WTC11 (cell line): ENCODE results near the gene GPC6. TPM values are rescaled to one million over a fixed set of nuclear protein-coding genes. Genes with fewer than 3 reads are reported as not detected.

Source experiments
- ATAC-seq: fragments of 200-7000 bp; cut with Tn5 transposase; 2 replicates; pipeline ENCODE4 v1.10.0; 2021; ENCODE audit warnings: mild to moderate bottlenecking, moderate library complexity
- CTCF ChIA-PET: fragments of 300-600 bp; sonication (Branson Sonifier 250); formaldehyde crosslinking; loops from one replicate; lab custom pipeline; 2021; ENCODE audit warnings: antibody characterized with exemption; lab: Charles Lee
- POLR2A ChIA-PET: fragments of 350-600 bp; sonication (Branson Sonifier 250); formaldehyde crosslinking; loops from one replicate; lab custom pipeline; 2021; ENCODE audit warnings: antibody characterized with exemption; lab: Charles Lee
- DNase-seq: peaks from one replicate; pipeline ENCODE4 v3.0.0; 2021; ENCODE audit warnings: low spot score
- H3K27ac Mint-ChIP-seq: 2 replicates; pipeline ENCODE4 v1.8.0; 2021; ENCODE audit warnings: mixed read lengths
- H3K27me3 Mint-ChIP-seq: 2 replicates; pipeline ENCODE4 v1.8.0; 2021; ENCODE audit warnings: low read depth, mild to moderate bottlenecking, moderate library complexity, mixed read lengths
- H3K36me3 Mint-ChIP-seq: 2 replicates; pipeline ENCODE4 v1.8.0; 2021; ENCODE audit warnings: mixed read lengths
- H3K4me1 Mint-ChIP-seq: 2 replicates; pipeline ENCODE4 v1.8.0; 2022; ENCODE audit warnings: mixed read lengths
- H3K4me3 Mint-ChIP-seq: 2 replicates; pipeline ENCODE4 v1.8.0; 2021; ENCODE audit warnings: mild to moderate bottlenecking, moderate library complexity, mixed read lengths
- H3K9me3 Mint-ChIP-seq: 2 replicates; pipeline ENCODE4 v1.8.0; 2021; ENCODE audit warnings: mixed read lengths
- AFF4 ChIP-seq: sonication (generic); formaldehyde crosslinking; IDR thresholded peaks from 2 replicates; pipeline ENCODE4 v1.8.1; 2023; ENCODE audit warnings: mild to moderate bottlenecking, missing genetic modification reagents, borderline replicate concordance
- CREM ChIP-seq: sonication (generic); formaldehyde crosslinking; IDR thresholded peaks from 2 replicates; pipeline ENCODE4 v1.8.1; 2022; ENCODE audit warnings: mild to moderate bottlenecking, missing genetic modification reagents, moderate library complexity
- E2F1 ChIP-seq: sonication (generic); formaldehyde crosslinking; IDR thresholded peaks from 2 replicates; pipeline ENCODE4 v1.8.0; 2022; ENCODE audit warnings: mild to moderate bottlenecking, missing genetic modification reagents
- E2F4 ChIP-seq: sonication (generic); formaldehyde crosslinking; IDR thresholded peaks from 2 replicates; pipeline ENCODE4 v1.8.1; 2022; ENCODE audit warnings: low read depth, mild to moderate bottlenecking, moderate library complexity, missing genetic modification reagents, borderline replicate concordance
- E2F5 ChIP-seq: sonication (generic); formaldehyde crosslinking; IDR thresholded peaks from 2 replicates; pipeline ENCODE4 v1.8.1; 2022; ENCODE audit warnings: mild to moderate bottlenecking, moderate library complexity, missing genetic modification reagents
- EMX1 ChIP-seq: fragments of 250-450 bp; sonication (Bioruptor Pico); IDR thresholded peaks from 2 replicates; pipeline ENCODE4 v1.8.0; 2021; ENCODE audit warnings: mild to moderate bottlenecking
- FOXJ3 ChIP-seq: sonication (generic); formaldehyde crosslinking; IDR thresholded peaks from 2 replicates; pipeline ENCODE4 v1.9.0; 2021; ENCODE audit warnings: missing genetic modification reagents, mild to moderate bottlenecking, borderline replicate concordance
- GABPB1 ChIP-seq: sonication (generic); formaldehyde crosslinking; IDR thresholded peaks from 2 replicates; pipeline ENCODE4 v1.8.1; 2023; ENCODE audit warnings: mild to moderate bottlenecking, missing genetic modification reagents
- IRF1 ChIP-seq: sonication (generic); formaldehyde crosslinking; IDR thresholded peaks from 2 replicates; pipeline ENCODE4 v1.8.0; 2023; ENCODE audit warnings: missing genetic modification reagents
- JAZF1 ChIP-seq: fragments of 250-450 bp; sonication (Bioruptor Pico); IDR thresholded peaks from 2 replicates; pipeline ENCODE4 v1.9.0; 2021; ENCODE audit warnings: moderate library complexity, mild to moderate bottlenecking, inconsistent platforms
- NR1H2 ChIP-seq: sonication (generic); formaldehyde crosslinking; IDR thresholded peaks from 2 replicates; pipeline ENCODE4 v1.9.0; 2021; ENCODE audit warnings: mild to moderate bottlenecking, moderate library complexity, missing genetic modification reagents
- NR3C1 ChIP-seq: sonication (generic); formaldehyde crosslinking; conservative IDR thresholded peaks from 2 replicates; pipeline ENCODE4 v1.8.1; 2023; ENCODE audit warnings: low read depth, mild to moderate bottlenecking, missing genetic modification reagents
- SMAD3 ChIP-seq: sonication (generic); formaldehyde crosslinking; IDR thresholded peaks from 2 replicates; pipeline ENCODE4 v1.8.0; 2022; ENCODE audit warnings: missing genetic modification reagents, mild to moderate bottlenecking, borderline replicate concordance
- TCF7 ChIP-seq: sonication (generic); formaldehyde crosslinking; IDR thresholded peaks from 2 replicates; pipeline ENCODE4 v1.8.0; 2022; ENCODE audit warnings: mild to moderate bottlenecking, low read depth, missing genetic modification reagents, moderate library complexity
- USF2 ChIP-seq: sonication (generic); formaldehyde crosslinking; IDR thresholded peaks from 2 replicates; pipeline ENCODE4 v1.8.1; 2023; ENCODE audit warnings: mild to moderate bottlenecking, missing genetic modification reagents, moderate library complexity
- ZBTB43 ChIP-seq: sonication (generic); formaldehyde crosslinking; IDR thresholded peaks from 2 replicates; pipeline ENCODE4 v1.8.1; 2023; ENCODE audit warnings: mild to moderate bottlenecking, missing genetic modification reagents
- ZNF232 ChIP-seq: sonication (generic); formaldehyde crosslinking; IDR thresholded peaks from 2 replicates; pipeline ENCODE4 v1.8.0; 2022; ENCODE audit warnings: mild to moderate bottlenecking, missing genetic modification reagents
- ZNF263 ChIP-seq: sonication (generic); formaldehyde crosslinking; IDR thresholded peaks from 2 replicates; pipeline ENCODE4 v1.8.1; 2022; ENCODE audit warnings: low read depth, mild to moderate bottlenecking, moderate library complexity, missing genetic modification reagents
- ZNF423 ChIP-seq: fragments of 250-450 bp; sonication (Bioruptor Pico); IDR thresholded peaks from 2 replicates; pipeline ENCODE4 v2.1.2; 2022; ENCODE audit warnings: mild to moderate bottlenecking, moderate library complexity
- ZNF512 ChIP-seq: sonication (generic); formaldehyde crosslinking; IDR thresholded peaks from 2 replicates; pipeline ENCODE4 v1.8.1; 2022; ENCODE audit warnings: missing genetic modification reagents, borderline replicate concordance
- ZSCAN18 ChIP-seq: fragments of 250-450 bp; sonication (Bioruptor Pico); IDR thresholded peaks from 2 replicates; pipeline ENCODE4 v2.1.2; 2022; ENCODE audit warnings: mild to moderate bottlenecking, moderate library complexity
- total RNA-seq: library from RNA; stranded (reverse); gene quantifications from 3 replicates; pipeline ENCODE4 v1.2.3, GENCODE V29; 2021

GPC6 gene
- total RNA-seq, 1 experiment from 2014 or later, result 19.5 TPM

GRCh38 chr13:94121686-94122085, 895.1 kb downstream of the GPC6 start:
- no peaks in the 10 kb centered on the region for H3K36me3 Mint-ChIP-seq
- H3K4me1 Mint-ChIP-seq, result peaks cover 29% of the 10 kb centered on the region
- no peaks in the 10 kb centered on the region for H3K9me3 Mint-ChIP-seq
- TF ChIP-seq E2F5, result no peak
- TF ChIP-seq CREM (CRISPR knock-in tag), result no peak
- TF ChIP-seq E2F4 (CRISPR knock-in tag), result no peak
- TF ChIP-seq GABPB1 (CRISPR knock-in tag), result no peak
- TF ChIP-seq SMAD3 (CRISPR knock-in tag), result no peak
- TF ChIP-seq NR1H2 (CRISPR knock-in tag), result no peak
- no peak for TF ChIP-seq E2F1 (CRISPR knock-in tag)
- TF ChIP-seq FOXJ3, result no peak
- TF ChIP-seq EMX1 (CRISPR knock-in tag), result no peak
- no peak for TF ChIP-seq NR3C1 (CRISPR knock-in tag)
- no peak for TF ChIP-seq ZNF512
- no peak for TF ChIP-seq ZNF232 (CRISPR knock-in tag)
- no peak for TF ChIP-seq TCF7
- TF ChIP-seq ZNF423 (CRISPR knock-in tag), result no peak
- no peak for TF ChIP-seq USF2 (CRISPR knock-in tag)
- TF ChIP-seq ZSCAN18 (CRISPR knock-in tag), result no peak
- no peak for TF ChIP-seq IRF1 (CRISPR knock-in tag)
- TF ChIP-seq, all 79 proteins: peak for 0
- no peak for ATAC-seq
- Mint-ChIP-seq H3K27ac (no peak overlapping the region), H3K4me3 (no peak overlapping the region), H3K27me3 (no peaks in the 10 kb centered on the region; the same call in 1 of the 2 replicates)
- CTCF ChIA-PET, result no interaction called here
- POLR2A ChIA-PET, result no interaction called here
- DNase-seq, result no peak

GRCh38 chr13:94122300-94122915, 895.8 kb downstream of the GPC6 start:
- Mint-ChIP-seq H3K27ac (no peak overlapping the region), H3K27me3 (no peaks in the 10 kb centered on the region; the same call in 1 of the 2 replicates), H3K4me1 (peaks cover 29% of the 10 kb centered on the region), H3K9me3 (no peaks in the 10 kb centered on the region), H3K4me3 (no peak overlapping the region), H3K36me3 (no peaks in the 10 kb centered on the region)
- DNase-seq (no peak), ATAC-seq (no peak)
- ChIA-PET POLR2A (no interaction called here), CTCF (no interaction called here)
- TF ChIP-seq AFF4 (no peak), ZBTB43 (CRISPR knock-in tag) (no peak), JAZF1 (CRISPR knock-in tag) (no peak), ZNF423 (CRISPR knock-in tag) (no peak), E2F5 (no peak), ZNF263 (CRISPR knock-in tag) (no peak)
